Measurements from ENCODE around the gene KRTDAP. TPM values are rescaled to one million over a fixed set of nuclear protein-coding genes. Genes with fewer than 3 reads are reported as not detected.

Gene KRTDAP
- total and polyA plus RNA-seq, 9 of the 15 experiments (the other 6 are each of a cell fraction or from before 2014, with no cell fraction given) = not detected

DNA sequence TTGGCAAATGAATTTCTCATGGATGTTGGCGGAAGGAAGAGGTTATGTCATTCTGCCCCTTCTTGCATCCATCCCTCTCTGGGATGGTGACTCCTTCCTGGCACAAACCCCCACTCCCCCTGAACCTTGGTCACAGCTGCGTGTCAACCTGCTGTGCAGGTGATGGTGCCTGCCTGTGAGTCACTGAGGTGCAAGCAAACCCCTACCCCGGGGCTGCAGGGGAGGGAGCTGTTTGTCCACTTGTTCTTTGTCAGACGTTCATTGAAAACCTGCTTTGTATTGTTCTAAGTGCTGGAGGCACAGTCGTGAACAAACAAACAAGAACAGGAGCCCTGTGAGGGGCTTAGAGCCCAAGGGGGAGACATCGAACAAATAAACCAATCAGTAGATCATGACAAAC is 41.0 kb upstream of the KRTDAP start (continued):
- TF ChIP-seq REST (IDR thresholded peaks at IDR 0.05; ENCODE audit: borderline replicate concordance) (no peak), REST (CRISPR knock-in tag; IDR thresholded peaks at IDR 0.05; ENCODE audit: low read depth) (no peak), RBM25 (IDR thresholded peaks at IDR 0.05; ENCODE audit: low read depth, low read length, severe bottlenecking) (no peak), TCFL5 (CRISPR knock-in tag; conservative IDR thresholded peaks at IDR 0.05) (no peak)

Measured in K562 (cell line).